ENCODE data around the gene PCDHGC3. TPM values are rescaled to one million over a fixed set of nuclear protein-coding genes. Genes with fewer than 3 reads are reported as not detected.

Gene PCDHGC3
- total and polyA plus RNA-seq, 2 of the 8 experiments (the other 6 are each of a cell fraction or from before 2014, with no cell fraction given), result 4.7 to 18.6 TPM

GRCh38 chr5:141434006-141434405 is 41.8 kb upstream of the PCDHGC3 start:
- no peak overlapping the region for H2BK120ac ChIP-seq (replicated peaks; ENCODE audit: low read depth, low read length)
- H3K18ac ChIP-seq (ENCODE audit: extremely low read depth, low read length), result no peak overlapping the region
- H3K4me1 ChIP-seq (replicated peaks in 1 of 4; ENCODE audit: control insufficient read depth in 3 of 4, insufficient read depth in 4 of 4, low read length in 3 of 4), result no peaks in the 10 kb centered on the region
- 96% methylated on average over 2 of the region's 2 CpGs; no CpG with 5 or more reads in 1 of the 2 experiments for WGBS, 2 experiments (ENCODE audit: extremely low coverage in 1 of 2, insufficient coverage in 1 of 2, insufficient read length in 1 of 2, insufficient replicate concordance in 2 of 2, low coverage in 1 of 2, low lambda C conversion rate in 2 of 2, missing lambda C conversion rate in 1 of 2)
- H3K23ac ChIP-seq (ENCODE audit: insufficient read length), result no peak overlapping the region
- H4K91ac ChIP-seq (replicated peaks; ENCODE audit: insufficient read length, low read length), result no peak overlapping the region
- ChIA-PET POLR2A (ENCODE audit: partially characterized antibody) (no interaction called here), CTCF (ENCODE audit: partially characterized antibody) (interaction anchor here (7.0 kb wide), 1 partner anchor 15 kb away, joined by 67 read pairs; the partner anchor contains the start of genes PCDHGA11 and PCDHGB7)
- no peak overlapping the region for H3K56ac ChIP-seq (replicated peaks; ENCODE audit: insufficient read length, low read depth, low read length)
- H2BK15ac ChIP-seq (ENCODE audit: low read length), result no peak overlapping the region
- no peaks in the 10 kb centered on the region for H3K79me2 ChIP-seq (ENCODE audit: control insufficient read depth in 1 of 2, insufficient read depth in 2 of 2, low read length in 2 of 2)
- H3K79me1 ChIP-seq (ENCODE audit: low read depth, low read length), result no peaks in the 10 kb centered on the region
- H3K4ac ChIP-seq (replicated peaks; ENCODE audit: insufficient read length, low read depth, low read length), result no peak overlapping the region
- H2AK5ac ChIP-seq (ENCODE audit: low read depth, low read length), result no peak overlapping the region
- no peak overlapping the region for H2BK5ac ChIP-seq (ENCODE audit: low read depth, low read length)
- FAIRE-seq, result no peak
- H3K36me3 ChIP-seq (ENCODE audit: control insufficient read depth in 2 of 4, insufficient read depth in 4 of 4, low read length in 3 of 4), result peaks cover 0 to 6% (median 0%) of the 10 kb centered on the region in 4 experiments; a peak in 2 of 8 replicates
- no peak overlapping the region for H3K4me3 ChIP-seq (ENCODE audit: extremely low read depth in 1 of 4, insufficient read depth in 2 of 4, low read depth in 3 of 4, low read length in 4 of 4)
- peaks cover 18 to 28% of the 10 kb centered on the region in 2 experiments for H3K9me3 ChIP-seq (ENCODE audit: insufficient read depth in 2 of 2, low read depth in 1 of 2, low read length in 1 of 2)
- no peak for DNase-seq (ENCODE audit: low read depth in 1 of 2, low spot score in 2 of 2)
- H4K8ac ChIP-seq (ENCODE audit: extremely low read depth, insufficient read depth, low read length), result no peak overlapping the region
- H2BK12ac ChIP-seq (ENCODE audit: low read depth, low read length), result no peak overlapping the region
- H3K9ac ChIP-seq (replicated peaks in 1 of 4; ENCODE audit: extremely low read depth in 1 of 4, low read depth in 3 of 4, low read length in 3 of 4), result no peak overlapping the region
- no peak overlapping the region for H2AFZ ChIP-seq (ENCODE audit: low read length)
- H3K27me3 ChIP-seq (replicated peaks in 1 of 4; ENCODE audit: control insufficient read depth in 3 of 4, extremely low read depth in 1 of 4, insufficient read depth in 3 of 4, low read length in 3 of 4), result no peaks in the 10 kb centered on the region
- H3K14ac ChIP-seq (ENCODE audit: insufficient read length), result no peak overlapping the region
- no peak overlapping the region for H3K27ac ChIP-seq (ENCODE audit: low read depth, low read length)
- no peak overlapping the region for H4K5ac ChIP-seq (ENCODE audit: insufficient read length, low read depth, low read length)
- no peaks in the 10 kb centered on the region for H3K23me2 ChIP-seq (ENCODE audit: low read depth, low read length)
- H3K4me2 ChIP-seq (ENCODE audit: insufficient read depth in 1 of 2, low read depth in 2 of 2, low read length in 2 of 2), result no peak overlapping the region
- H4K20me1 ChIP-seq (replicated peaks in 1 of 2; ENCODE audit: control insufficient read depth in 1 of 2, insufficient read depth in 2 of 2, low read length in 2 of 2), result no peaks in the 10 kb centered on the region
- no peak overlapping the region for H2BK20ac ChIP-seq (ENCODE audit: low read length)
